SK-N-SH treated with all-trans-retinoic acid at 6 μM for 48 hours (cell line): ENCODE data around the gene CEP128.

Experiments used
- ARNTL ChIP-seq: fragments of 450-650 bp; formaldehyde crosslinking; IDR thresholded peaks from 2 replicates; pipeline ENCODE4 v1.5.0; 2020; ENCODE audit warnings: low read depth, mild to moderate bottlenecking, moderate library complexity, borderline replicate concordance
- CSDC2 ChIP-seq: fragments of 250-450 bp; sonication (Bioruptor Pico); IDR thresholded peaks from 2 replicates; pipeline ENCODE4 v1.5.0; 2020; ENCODE audit warnings: mild to moderate bottlenecking, moderate library complexity
- ISL1 ChIP-seq: fragments of 250-450 bp; sonication (Bioruptor Pico); IDR thresholded peaks from 2 replicates; pipeline ENCODE4 v2.1.2; 2022; ENCODE audit warnings: mild to moderate bottlenecking, moderate library complexity
- PATZ1 ChIP-seq: fragments of 250-450 bp; sonication (Bioruptor Pico); IDR thresholded peaks from 2 replicates; pipeline ENCODE4 v1.8.0; 2020; ENCODE audit warnings: mild to moderate bottlenecking, moderate library complexity, borderline replicate concordance
- POU6F1 ChIP-seq: fragments of 250-450 bp; sonication (Bioruptor Pico); IDR thresholded peaks from 2 replicates; pipeline ENCODE4 v1.8.0; 2021; ENCODE audit warnings: low read depth, mild to moderate bottlenecking, moderate library complexity, borderline replicate concordance
- PPARA ChIP-seq: fragments of 250-450 bp; sonication (Bioruptor Pico); IDR thresholded peaks from 2 replicates; pipeline ENCODE4 v1.5.0; 2020; ENCODE audit warnings: mild to moderate bottlenecking, borderline replicate concordance
- TSHZ2 ChIP-seq: fragments of 250-450 bp; sonication (Bioruptor Pico); IDR thresholded peaks from 2 replicates; pipeline ENCODE4 v1.5.0; 2020; ENCODE audit warnings: mild to moderate bottlenecking, moderate library complexity
- ZC3H10 ChIP-seq: fragments of 250-450 bp; sonication (Bioruptor Pico); IDR thresholded peaks from 2 replicates; pipeline ENCODE4 v1.5.1; 2021; ENCODE audit warnings: mild to moderate bottlenecking, moderate library complexity
- ZFP3 ChIP-seq: fragments of 250-450 bp; sonication (Bioruptor Pico); IDR thresholded peaks from 2 replicates; pipeline ENCODE4 v1.5.0; 2020; ENCODE audit warnings: mild to moderate bottlenecking, moderate library complexity
- ZFP30 ChIP-seq: fragments of 450-650 bp; formaldehyde crosslinking; IDR thresholded peaks from 2 replicates; pipeline ENCODE4 v1.5.0; 2022; ENCODE audit warnings: mild to moderate bottlenecking, moderate library complexity
- ZNF70 ChIP-seq: fragments of 450-650 bp; formaldehyde crosslinking; IDR thresholded peaks from 2 replicates; pipeline ENCODE4 v1.5.0; 2020; ENCODE audit warnings: mild to moderate bottlenecking, moderate library complexity

GRCh38 chr14:80784820-80785219 is 156.7 kb downstream of the CEP128 start:
- TF ChIP-seq ARNTL (no peak), ZC3H10 (CRISPR knock-in tag) (no peak), PATZ1 (CRISPR knock-in tag) (no peak), CSDC2 (CRISPR knock-in tag) (no peak), TSHZ2 (no peak), PPARA (CRISPR knock-in tag) (no peak), POU6F1 (CRISPR knock-in tag) (no peak), ZFP30 (CRISPR knock-in tag) (no peak), ISL1 (CRISPR knock-in tag) (no peak), ZFP3 (CRISPR knock-in tag) (no peak), ZNF70 (CRISPR knock-in tag) (no peak)
